Colonic mucosa (tissue), 4 donors: ENCODE data around the gene LRSAM1. TPM values are rescaled to one million over a fixed set of nuclear protein-coding genes. Genes with fewer than 3 reads are reported as not detected.

ENCODE experiments used
- DNase-seq: peaks from one replicate; pipeline ENCODE4 v3.0.0-alpha.2; 2020
- H3K27ac ChIP-seq: fragments of 200-600 bp; one replicate; pipeline ENCODE4 v1.8.0; 2021
- H3K27me3 ChIP-seq: fragments of 200-600 bp; one replicate; pipeline ENCODE4 v1.8.0; 2021
- H3K36me3 ChIP-seq: fragments of 200-600 bp; one replicate; pipeline ENCODE4 v1.8.0; 2021
- H3K4me1 ChIP-seq: fragments of 200-600 bp; one replicate; pipeline ENCODE4 v1.8.0; 2021; ENCODE audit warnings: mild to moderate bottlenecking
- H3K4me3 ChIP-seq: fragments of 200-600 bp; one replicate; pipeline ENCODE4 v1.8.0; 2021
- H3K9ac ChIP-seq, 2 donors: one replicate each; pipeline ENCODE4 v1.7.0; 2013; ENCODE audit warnings: control low read depth in 2 of 2, low read depth in 2 of 2, low read length in 2 of 2
- H3K9me3 ChIP-seq: fragments of 200-600 bp; one replicate; pipeline ENCODE4 v1.8.0; 2021
- CTCF ChIP-seq: fragments of 200-600 bp; IDR thresholded peaks from one replicate; pipeline ENCODE4 v1.8.0; 2022; ENCODE audit warnings: antibody characterized with exemption, mild to moderate bottlenecking
- intact Hi-C: fragments of 100-400 bp; cut with DNase I; formaldehyde crosslinking; loops from one replicate; pipeline ENCODE4 v1.14.1; 2022
- total RNA-seq, 2 donors: library from RNA; stranded (reverse); fragmentation: NEBNext Ultra II Directional in 1 of 2; extraction: Animal tissue kit (Norgen Biotek cat#: 25700) in 1 of 2; gene quantifications; one replicate each; pipeline ENCODE4 v1.2.1, GENCODE V29; 2021
- donor health status: healthy.
- donor health status: DM: no; HTN: no; CAD: no.
- donor health status: DM: no; HTN: no; CAD: no.

The LRSAM1 gene
- total RNA-seq, 2 donors from 2014 or later: 14.7 to 15.6 TPM

- Histone ChIP-seq H3K27ac (no peak overlapping the region), H3K4me1 (peaks cover 12% of the 10 kb centered on the region), H3K9me3 (no peaks in the 10 kb centered on the region), H3K9ac (no peak overlapping the region), H3K4me3 (no peak overlapping the region), H3K36me3 (peaks cover 37% of the 10 kb centered on the region), H3K27me3 (no peaks in the 10 kb centered on the region)
- TF ChIP-seq CTCF: peak; percentile 53
- no peak for DNase-seq
- intact Hi-C loops: no loop called here
Observed at GRCh38 chr9:127525401-127526188, 74.3 kb downstream of the LRSAM1 start.

- H3K36me3 ChIP-seq: peaks cover 37% of the 10 kb centered on the region
- intact Hi-C loops: no loop called here
- H3K9me3 ChIP-seq: no peaks in the 10 kb centered on the region
- no peak for DNase-seq
- H3K27ac ChIP-seq: no peak overlapping the region
- no peaks in the 10 kb centered on the region for H3K27me3 ChIP-seq
- H3K4me3 ChIP-seq: no peak overlapping the region
- TF ChIP-seq CTCF: no peak
- H3K4me1 ChIP-seq: peaks cover 8% of the 10 kb centered on the region
- H3K9ac ChIP-seq: no peak overlapping the region
Observed at GRCh38 chr9:127526655-127527559, 75.6 kb downstream of the LRSAM1 start.

- Histone ChIP-seq H3K9me3 (no peaks in the 10 kb centered on the region), H3K4me3 (no peak overlapping the region), H3K4me1 (peaks cover under 1% of the 10 kb centered on the region), H3K27ac (no peak overlapping the region), H3K36me3 (peaks cover 37% of the 10 kb centered on the region), H3K27me3 (no peaks in the 10 kb centered on the region), H3K9ac (no peak overlapping the region)
- intact Hi-C loops: no loop called here
- DNase-seq: no peak
- TF ChIP-seq CTCF: no peak
Observed at GRCh38 chr9:127527560-127528268, 76.4 kb downstream of the LRSAM1 start.

- H3K9me3 ChIP-seq: no peaks in the 10 kb centered on the region
- H3K27ac ChIP-seq: peak overlapping the region; percentile 36
- H3K9ac ChIP-seq: no peak overlapping the region
- no peaks in the 10 kb centered on the region for H3K27me3 ChIP-seq
- no peak for DNase-seq
- peaks cover 33% of the 10 kb centered on the region for H3K36me3 ChIP-seq
- TF ChIP-seq CTCF: no peak
- intact Hi-C loops: no loop called here
- H3K4me3 ChIP-seq: no peak overlapping the region
- H3K4me1 ChIP-seq: no peaks in the 10 kb centered on the region
Observed at GRCh38 chr9:127528422-127529251, 77.3 kb downstream of the LRSAM1 start.
